ENCODE results near the gene TPST1. TPM values are rescaled to one million over a fixed set of nuclear protein-coding genes. Genes with fewer than 3 reads are reported as not detected.

Gene TPST1
- total RNA-seq, 1 donor: 137 TPM

GRCh38 chr7:66239467-66239856 lies 34.3 kb downstream of the TPST1 start:
- H3K4me3 ChIP-seq (ENCODE audit: insufficient read depth, low read length): no peak overlapping the region
- H3K27ac ChIP-seq (ENCODE audit: low read depth, low read length): no peak overlapping the region
- no peak overlapping the region for H2AFZ ChIP-seq (ENCODE audit: low read length)
- TF ChIP-seq CTCF (IDR thresholded peaks at IDR 0.05; ENCODE audit: extremely low read depth, low read depth, low read length): no peak
- H3K4me1 ChIP-seq (ENCODE audit: insufficient read depth, low read length): peaks cover 10% of the 10 kb centered on the region
- DNase-seq (ENCODE audit: insufficient read length, low spot score, missing footprints): no peak
- H3K27me3 ChIP-seq (ENCODE audit: insufficient read depth, low read length): no peaks in the 10 kb centered on the region
- peaks cover 70% of the 10 kb centered on the region for H3K79me2 ChIP-seq (ENCODE audit: insufficient read depth, low read length)
- H3K36me3 ChIP-seq (ENCODE audit: insufficient read depth, low read length): peaks cover 11% of the 10 kb centered on the region
- H3K9me3 ChIP-seq (ENCODE audit: low read depth, low read length): no peaks in the 10 kb centered on the region
- H4K20me1 ChIP-seq (ENCODE audit: insufficient read depth, low read length): peaks cover 40% of the 10 kb centered on the region
- no peak overlapping the region for H3K4me2 ChIP-seq (ENCODE audit: insufficient read depth, low read length)

- peaks cover 4% of the 10 kb centered on the region for H3K4me1 ChIP-seq (ENCODE audit: insufficient read depth, low read length)
- H3K27me3 ChIP-seq (ENCODE audit: insufficient read depth, low read length): no peaks in the 10 kb centered on the region
- no peak for DNase-seq (ENCODE audit: insufficient read length, low spot score, missing footprints)
- no peak overlapping the region for H3K4me2 ChIP-seq (ENCODE audit: insufficient read depth, low read length)
- TF ChIP-seq CTCF (IDR thresholded peaks at IDR 0.05; ENCODE audit: extremely low read depth, low read depth, low read length): no peak
- H3K79me2 ChIP-seq (ENCODE audit: insufficient read depth, low read length): peaks cover 67% of the 10 kb centered on the region
- H3K9me3 ChIP-seq (ENCODE audit: low read depth, low read length): no peaks in the 10 kb centered on the region
- no peak overlapping the region for H3K27ac ChIP-seq (ENCODE audit: low read depth, low read length)
- no peak overlapping the region for H2AFZ ChIP-seq (ENCODE audit: low read length)
- H3K4me3 ChIP-seq (ENCODE audit: insufficient read depth, low read length): no peak overlapping the region
- peaks cover 16% of the 10 kb centered on the region for H3K36me3 ChIP-seq (ENCODE audit: insufficient read depth, low read length)
- H4K20me1 ChIP-seq (ENCODE audit: insufficient read depth, low read length): peaks cover 17% of the 10 kb centered on the region
Measured at GRCh38 chr7:66245008-66245407, 39.9 kb downstream of the TPST1 start.

- Histone ChIP-seq H2AFZ (ENCODE audit: low read length) (no peak overlapping the region), H3K4me2 (ENCODE audit: insufficient read depth, low read length) (no peak overlapping the region), H3K27me3 (ENCODE audit: insufficient read depth, low read length) (no peaks in the 10 kb centered on the region), H3K27ac (ENCODE audit: low read depth, low read length) (no peak overlapping the region), H3K4me3 (ENCODE audit: insufficient read depth, low read length) (no peak overlapping the region), H3K9me3 (ENCODE audit: low read depth, low read length) (no peaks in the 10 kb centered on the region), H4K20me1 (ENCODE audit: insufficient read depth, low read length) (peaks cover 11% of the 10 kb centered on the region), H3K36me3 (ENCODE audit: insufficient read depth, low read length) (peaks cover 9% of the 10 kb centered on the region), H3K79me2 (ENCODE audit: insufficient read depth, low read length) (peaks cover 64% of the 10 kb centered on the region), H3K4me1 (ENCODE audit: insufficient read depth, low read length) (peaks cover 17% of the 10 kb centered on the region)
- DNase-seq (ENCODE audit: insufficient read length, low spot score, missing footprints): no peak
- no peak for TF ChIP-seq CTCF (IDR thresholded peaks at IDR 0.05; ENCODE audit: extremely low read depth, low read depth, low read length)
Measured at GRCh38 chr7:66246554-66247171, 41.5 kb downstream of the TPST1 start.

GRCh38 chr7:66247380-66248078 lies 42.4 kb downstream of the TPST1 start:
- Histone ChIP-seq H3K9me3 (ENCODE audit: low read depth, low read length) (no peaks in the 10 kb centered on the region), H3K4me1 (ENCODE audit: insufficient read depth, low read length) (peaks cover 17% of the 10 kb centered on the region), H3K79me2 (ENCODE audit: insufficient read depth, low read length) (peaks cover 59% of the 10 kb centered on the region), H2AFZ (ENCODE audit: low read length) (no peak overlapping the region), H3K36me3 (ENCODE audit: insufficient read depth, low read length) (peaks cover 9% of the 10 kb centered on the region), H4K20me1 (ENCODE audit: insufficient read depth, low read length) (peaks cover 8% of the 10 kb centered on the region), H3K27me3 (ENCODE audit: insufficient read depth, low read length) (no peaks in the 10 kb centered on the region), H3K4me3 (ENCODE audit: insufficient read depth, low read length) (no peak overlapping the region), H3K27ac (ENCODE audit: low read depth, low read length) (no peak overlapping the region), H3K4me2 (ENCODE audit: insufficient read depth, low read length) (no peak overlapping the region)
- DNase-seq (ENCODE audit: insufficient read length, low spot score, missing footprints): no peak
- no peak for TF ChIP-seq CTCF (IDR thresholded peaks at IDR 0.05; ENCODE audit: extremely low read depth, low read depth, low read length)

Measured in osteoblast (primary cell).